Osteocyte (in vitro differentiated cells): ENCODE measurements around the gene GCLC. TPM values are rescaled to one million over a fixed set of nuclear protein-coding genes. Genes with fewer than 3 reads are reported as not detected.

ENCODE experiments used
- DNase-seq: peaks from one replicate; pipeline ENCODE4 v3.0.0; 2021; ENCODE audit warnings: mixed read lengths; ENCODE audit not compliant: unreplicated experiment; ENCODE audit errors: extremely low spot score
- H3K27ac Mint-ChIP-seq: one replicate; pipeline ENCODE4 v1.8.0; 2021; ENCODE audit warnings: mild to moderate bottlenecking, mixed read lengths; ENCODE audit not compliant: unreplicated experiment
- H3K27me3 Mint-ChIP-seq: one replicate; pipeline ENCODE4 v1.8.0; 2021; ENCODE audit warnings: mixed read lengths; ENCODE audit not compliant: unreplicated experiment
- H3K36me3 Mint-ChIP-seq: one replicate; pipeline ENCODE4 v1.8.0; 2021; ENCODE audit warnings: mixed read lengths; ENCODE audit not compliant: unreplicated experiment
- H3K4me1 Mint-ChIP-seq: one replicate; pipeline ENCODE4 v1.8.0; 2021; ENCODE audit warnings: mixed read lengths; ENCODE audit not compliant: unreplicated experiment
- H3K4me3 Mint-ChIP-seq: one replicate; pipeline ENCODE4 v1.8.0; 2021; ENCODE audit warnings: mild to moderate bottlenecking, moderate library complexity, mixed read lengths; ENCODE audit not compliant: unreplicated experiment
- H3K9me3 Mint-ChIP-seq: one replicate; pipeline ENCODE4 v1.8.0; 2021; ENCODE audit warnings: mixed read lengths; ENCODE audit not compliant: unreplicated experiment
- CTCF ChIP-seq: fragments of 200-600 bp; sonication (generic); IDR thresholded peaks from 2 replicates; pipeline ENCODE4 v1.5.0; 2021; ENCODE audit warnings: antibody characterized with exemption, mild to moderate bottlenecking, moderate library complexity
- total RNA-seq: library from RNA; stranded (reverse); gene quantifications from 2 replicates; pipeline ENCODE4 v1.2.1, GENCODE V29; 2021

GCLC gene
- total RNA-seq, 1 donor from 2014 or later, result 43.7 TPM

- no peak for DNase-seq
- Mint-ChIP-seq H3K36me3 (peaks cover 46% of the 10 kb centered on the region), H3K4me1 (peaks cover 22% of the 10 kb centered on the region), H3K27me3 (no peaks in the 10 kb centered on the region), H3K4me3 (no peak overlapping the region), H3K27ac (no peak overlapping the region), H3K9me3 (no peaks in the 10 kb centered on the region)
- no peak for TF ChIP-seq CTCF
These were observed 30.2 kb downstream of the GCLC start for GRCh38 chr6:53514677-53515076.

- Mint-ChIP-seq H3K9me3 (no peaks in the 10 kb centered on the region), H3K27ac (no peak overlapping the region), H3K36me3 (peaks cover 46% of the 10 kb centered on the region), H3K27me3 (no peaks in the 10 kb centered on the region), H3K4me3 (no peak overlapping the region), H3K4me1 (peaks cover 19% of the 10 kb centered on the region)
- TF ChIP-seq CTCF, result no peak
- no peak for DNase-seq
These were observed 31.4 kb downstream of the GCLC start for GRCh38 chr6:53513519-53513966.

- Mint-ChIP-seq H3K27ac (no peak overlapping the region), H3K4me3 (no peak overlapping the region), H3K4me1 (peaks cover 19% of the 10 kb centered on the region), H3K36me3 (peaks cover 51% of the 10 kb centered on the region), H3K27me3 (no peaks in the 10 kb centered on the region), H3K9me3 (no peaks in the 10 kb centered on the region)
- no peak for DNase-seq
- TF ChIP-seq CTCF, result no peak
These were observed 31.8 kb downstream of the GCLC start for GRCh38 chr6:53513056-53513455.

GRCh38 chr6:53512626-53513025 is 32.3 kb downstream of the GCLC start:
- Mint-ChIP-seq H3K27ac (no peak overlapping the region), H3K9me3 (no peaks in the 10 kb centered on the region), H3K4me1 (peaks cover 19% of the 10 kb centered on the region), H3K4me3 (no peak overlapping the region), H3K27me3 (no peaks in the 10 kb centered on the region), H3K36me3 (peaks cover 51% of the 10 kb centered on the region)
- DNase-seq, result no peak
- TF ChIP-seq CTCF, result no peak

- H3K36me3 Mint-ChIP-seq, result peaks cover 55% of the 10 kb centered on the region
- no peak overlapping the region for H3K27ac Mint-ChIP-seq
- H3K27me3 Mint-ChIP-seq, result no peaks in the 10 kb centered on the region
- no peak for TF ChIP-seq CTCF
- no peak overlapping the region for H3K4me3 Mint-ChIP-seq
- DNase-seq, result no peak
- H3K4me1 Mint-ChIP-seq, result peaks cover 11% of the 10 kb centered on the region
- no peaks in the 10 kb centered on the region for H3K9me3 Mint-ChIP-seq
These were observed 34.2 kb downstream of the GCLC start for GRCh38 chr6:53510746-53511145.
